Endothelial cell of umbilical vein (primary cell): ENCODE measurements around the gene SLIT1. TPM values are rescaled to one million over a fixed set of nuclear protein-coding genes. Genes with fewer than 3 reads are reported as not detected.

Experiments
- BruUV-seq: library from RNA; stranded (reverse); fragments of 400-500 nt; replicated peaks from 2 replicates; lab custom pipeline; 2021; lab: Mats Ljungman, UMichigan
- CTCF ChIA-PET: fragments of 300-600, 350-600 bp; sonication (Branson Sonifier 250); formaldehyde crosslinking; loops from one replicate; lab custom pipeline; 2021; ENCODE audit warnings: antibody characterized with exemption, inconsistent platforms; lab: Charles Lee
- POLR2A ChIA-PET: fragments of 300-600, 350-600 bp; sonication (Branson Sonifier 250); formaldehyde crosslinking; loops from one replicate; lab custom pipeline; 2021; ENCODE audit warnings: antibody characterized with exemption, inconsistent platforms; lab: Charles Lee
- DNase-seq: peaks from one replicate; pipeline ENCODE4 v3.0.0-alpha.2; 2011; ENCODE audit warnings: low read depth, low spot score
- FAIRE-seq: peaks from 2 replicates; lab custom pipeline; 2011; peaks lifted over from hg19 to GRCh38; lab: Jason Lieb, UNC
- H2AFZ ChIP-seq: 2 replicates; pipeline ENCODE4 v1.6.0; 2012; ENCODE audit warnings: low read depth, low read length, control low read depth, inconsistent platforms
- H3K27ac ChIP-seq: 2 replicates; pipeline ENCODE4 v1.5.1; 2011; ENCODE audit warnings: low read depth, mild to moderate bottlenecking, control low read depth, low read length, moderate library complexity; ENCODE audit not compliant: insufficient read depth
- H3K27me3 ChIP-seq, 2 experiments: 2 replicates each; pipeline versions ENCODE4 v1.6.0 to v1.6.1; 2011; ENCODE audit warnings: low read length in 2 of 2, mixed read lengths in 1 of 2; ENCODE audit not compliant: control insufficient read depth in 2 of 2, insufficient read depth in 2 of 2
- H3K36me3 ChIP-seq, 2 experiments: 2 replicates in 1 of 2; 3 replicates in 1 of 2; pipeline ENCODE4 v1.5.1; 2011; ENCODE audit warnings: low read length in 2 of 2, mild to moderate bottlenecking in 1 of 2, moderate library complexity in 1 of 2; ENCODE audit not compliant: control insufficient read depth in 2 of 2, insufficient read depth in 2 of 2; ENCODE audit errors: extremely low read depth in 1 of 2
- H3K4me1 ChIP-seq: 3 replicates; pipeline ENCODE4 v1.5.1; 2011; ENCODE audit warnings: mild to moderate bottlenecking, low read length; ENCODE audit not compliant: control insufficient read depth, insufficient read depth; ENCODE audit errors: extremely low read depth
- H3K4me2 ChIP-seq: 2 replicates; pipeline ENCODE4 v1.6.1; 2011; ENCODE audit warnings: low read length, control low read depth, mixed read lengths; ENCODE audit not compliant: insufficient read depth
- H3K4me3 ChIP-seq, 3 experiments: fragments of 200-600 bp in 1 of 3; sonication (generic), shearing (Covaris generic) in 1 of 3; replicated peaks in 1 of 3; 2 replicates each; pipeline ENCODE4 v1.5.1; 2011 to 2016; ENCODE audit warnings: control low read depth in 3 of 3, low read length in 3 of 3, mild to moderate bottlenecking in 2 of 3, inconsistent platforms in 1 of 3, low read depth in 1 of 3, moderate library complexity in 1 of 3; ENCODE audit not compliant: insufficient read depth in 1 of 3
- H3K79me2 ChIP-seq: 2 replicates; pipeline ENCODE4 v1.6.0; 2012; ENCODE audit warnings: low read length, inconsistent platforms; ENCODE audit not compliant: control insufficient read depth, insufficient read depth
- H3K9ac ChIP-seq: replicated peaks from 2 replicates; pipeline ENCODE3; 2011; ENCODE audit warnings: low read length, control low read depth; ENCODE audit not compliant: insufficient read depth; ENCODE audit errors: extremely low read depth
- H3K9me1 ChIP-seq: replicated peaks from 3 replicates; pipeline ENCODE4 v1.6.0; 2011; ENCODE audit warnings: mild to moderate bottlenecking, low read length; ENCODE audit not compliant: control insufficient read depth, insufficient read depth; ENCODE audit errors: extremely low read depth
- H3K9me3 ChIP-seq: replicated peaks from 2 replicates; pipeline ENCODE4 v1.5.1; 2012; ENCODE audit warnings: low read length, inconsistent platforms; ENCODE audit not compliant: control insufficient read depth, insufficient read depth
- H4K20me1 ChIP-seq: replicated peaks from 2 replicates; pipeline ENCODE3; 2011; ENCODE audit warnings: mild to moderate bottlenecking, low read length; ENCODE audit not compliant: control insufficient read depth, insufficient read depth; ENCODE audit errors: extremely low read depth
- EZH2 ChIP-seq: IDR thresholded peaks from 2 replicates; pipeline ENCODE4 v1.6.1; 2012; ENCODE audit warnings: borderline replicate concordance, low read depth, mild to moderate bottlenecking, moderate library complexity, low read length, inconsistent platforms; ENCODE audit not compliant: severe bottlenecking
- FOS ChIP-seq: IDR thresholded peaks from 2 replicates; pipeline ENCODE4 v1.6.1; 2011; ENCODE audit warnings: mild to moderate bottlenecking, low read length, moderate library complexity, borderline replicate concordance; ENCODE audit not compliant: insufficient read depth
- GATA2 ChIP-seq: IDR thresholded peaks from 2 replicates; pipeline ENCODE4 v1.7.0; 2011; ENCODE audit warnings: low read depth, mild to moderate bottlenecking, moderate library complexity, mixed read lengths, low read length; ENCODE audit not compliant: insufficient read length, insufficient read depth
- JUN ChIP-seq: IDR thresholded peaks from 2 replicates; pipeline ENCODE4 v1.6.1; 2011; ENCODE audit warnings: borderline replicate concordance, low read depth; ENCODE audit not compliant: insufficient read length, insufficient read depth
- MYC ChIP-seq: IDR thresholded peaks from one replicate; pipeline ENCODE4 v1.6.1; 2011; ENCODE audit warnings: mild to moderate bottlenecking, low read depth, low read length
- dilution Hi-C: fragments of 300-500 bp; cut with MboI; formaldehyde crosslinking; loops from one replicate; pipeline ENCODE4 v1.15.0; 2019; ENCODE audit warnings: low sequenced_read_pairs; ENCODE audit not compliant: extremely low pct_ligation_motif_present
- intact Hi-C: fragments of 100-400 bp; cut with micrococcal nuclease; formaldehyde crosslinking; loops from one replicate; pipeline ENCODE4 v1.10.0; 2022
- polyA plus RNA-seq, 4 experiments: library from polyadenylated mRNA; depleted of rRNA in 3 of 4; stranded (reverse) in 3 of 4; unstranded in 1 of 4; fragments of >200 nt; gene quantifications; 2 replicates each; pipeline versions ENCODE4 v1.2.1 to v1.2.3, GENCODE V29; 2011 to 2012; ENCODE audit warnings: missing spikeins in 1 of 4
- total RNA-seq: library from RNA; stranded (reverse); gene quantifications from 2 replicates; pipeline ENCODE4 v1.2.3, GENCODE V29; 2021
- TF ChIP-seq, protein P1 (sequence below): IDR thresholded peaks from 2 replicates; pipeline ENCODE4 v1.6.1; 2011; ENCODE audit not compliant: insufficient read depth, insufficient read length
- TF ChIP-seq, protein P2 (sequence below), 2 donors: IDR thresholded peaks; 1 replicate in 1 of 2; 2 replicates in 1 of 2; pipeline ENCODE4 v1.5.1; 2011; ENCODE audit warnings: low read length in 2 of 2, mild to moderate bottlenecking in 2 of 2, moderate library complexity in 2 of 2, control low read depth in 1 of 2, inconsistent platforms in 1 of 2, low read depth in 1 of 2; ENCODE audit not compliant: insufficient read depth in 1 of 2; ENCODE audit errors: extremely low read depth in 1 of 2

SLIT1 gene
- total and polyA plus RNA-seq, 2 donors (not counting 3 experiments of a cell fraction or from before 2014, with no cell fraction given): 0.04 to 0.20 TPM

DNA sequence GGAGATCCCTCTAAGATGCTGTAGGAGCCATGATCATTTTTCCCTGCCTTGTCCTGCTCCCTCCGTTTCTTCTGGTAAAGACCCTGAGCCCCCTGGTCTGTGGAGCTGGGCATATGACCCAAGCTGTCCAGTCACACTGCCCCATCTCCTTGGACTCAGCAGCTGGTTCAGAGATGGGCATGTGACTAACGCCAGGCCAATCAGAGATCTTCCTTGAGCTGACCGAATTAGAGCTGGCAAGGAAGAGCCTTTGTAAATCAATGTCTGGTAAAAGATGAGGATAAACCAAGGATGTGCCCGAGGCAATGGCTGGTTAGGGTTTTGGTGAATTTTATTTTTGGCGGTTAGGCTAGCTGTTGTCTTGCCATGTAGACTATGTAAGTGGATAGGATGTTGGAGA lies 180.4 kb downstream of the SLIT1 start:
- no peaks in the 10 kb centered on the region for H3K36me3 ChIP-seq
- dilution Hi-C loops: no loop called here
- no peak overlapping the region for H2AFZ ChIP-seq
- DNase-seq (no peak), FAIRE-seq (no peak)
- H4K20me1 ChIP-seq: no peaks in the 10 kb centered on the region
- intact Hi-C loops: no loop called here
- no peaks in the 10 kb centered on the region for H3K4me1 ChIP-seq
- H3K9ac ChIP-seq: no peak overlapping the region
- H3K9me1 ChIP-seq: no peaks in the 10 kb centered on the region
- POLR2A ChIA-PET: no interaction called here
- TF ChIP-seq MYC (no peak), GATA2 (no peak), FOS (no peak), JUN (no peak), EZH2 (no peak)
- TF ChIP-seq, protein P1, sequence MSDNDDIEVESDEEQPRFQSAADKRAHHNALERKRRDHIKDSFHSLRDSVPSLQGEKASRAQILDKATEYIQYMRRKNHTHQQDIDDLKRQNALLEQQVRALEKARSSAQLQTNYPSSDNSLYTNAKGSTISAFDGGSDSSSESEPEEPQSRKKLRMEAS: no peak
- TF ChIP-seq, protein P2, sequence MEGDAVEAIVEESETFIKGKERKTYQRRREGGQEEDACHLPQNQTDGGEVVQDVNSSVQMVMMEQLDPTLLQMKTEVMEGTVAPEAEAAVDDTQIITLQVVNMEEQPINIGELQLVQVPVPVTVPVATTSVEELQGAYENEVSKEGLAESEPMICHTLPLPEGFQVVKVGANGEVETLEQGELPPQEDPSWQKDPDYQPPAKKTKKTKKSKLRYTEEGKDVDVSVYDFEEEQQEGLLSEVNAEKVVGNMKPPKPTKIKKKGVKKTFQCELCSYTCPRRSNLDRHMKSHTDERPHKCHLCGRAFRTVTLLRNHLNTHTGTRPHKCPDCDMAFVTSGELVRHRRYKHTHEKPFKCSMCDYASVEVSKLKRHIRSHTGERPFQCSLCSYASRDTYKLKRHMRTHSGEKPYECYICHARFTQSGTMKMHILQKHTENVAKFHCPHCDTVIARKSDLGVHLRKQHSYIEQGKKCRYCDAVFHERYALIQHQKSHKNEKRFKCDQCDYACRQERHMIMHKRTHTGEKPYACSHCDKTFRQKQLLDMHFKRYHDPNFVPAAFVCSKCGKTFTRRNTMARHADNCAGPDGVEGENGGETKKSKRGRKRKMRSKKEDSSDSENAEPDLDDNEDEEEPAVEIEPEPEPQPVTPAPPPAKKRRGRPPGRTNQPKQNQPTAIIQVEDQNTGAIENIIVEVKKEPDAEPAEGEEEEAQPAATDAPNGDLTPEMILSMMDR (IDR thresholded peaks at IDR 0.05; ENCODE audit: extremely low read depth in 1 of 2, insufficient read depth in 1 of 2, low read depth in 1 of 2, low read length in 2 of 2): no peak
- no TSS peak for BruUV-seq
- no peak overlapping the region for H3K4me2 ChIP-seq
- CTCF ChIA-PET: no interaction called here
- no peaks in the 10 kb centered on the region for H3K9me3 ChIP-seq
- no peak overlapping the region for H3K4me3 ChIP-seq
- no peak overlapping the region for H3K27ac ChIP-seq
- peaks cover 0 to 2% of the 10 kb centered on the region in 2 experiments for H3K27me3 ChIP-seq
- no peaks in the 10 kb centered on the region for H3K79me2 ChIP-seq
